ENCODE measurements around the gene MAPK8IP2. TPM values are rescaled to one million over a fixed set of nuclear protein-coding genes. Genes with fewer than 3 reads are reported as not detected.
"Not testable (repeated sequence)": the region's sequence is repeated elsewhere in the genome, so short reads cannot be mapped to it uniquely, and the experiment has no call there.

The MAPK8IP2 gene
- total RNA-seq, 2 donors from 2014 or later = 1.2 to 1.4 TPM

DNA sequence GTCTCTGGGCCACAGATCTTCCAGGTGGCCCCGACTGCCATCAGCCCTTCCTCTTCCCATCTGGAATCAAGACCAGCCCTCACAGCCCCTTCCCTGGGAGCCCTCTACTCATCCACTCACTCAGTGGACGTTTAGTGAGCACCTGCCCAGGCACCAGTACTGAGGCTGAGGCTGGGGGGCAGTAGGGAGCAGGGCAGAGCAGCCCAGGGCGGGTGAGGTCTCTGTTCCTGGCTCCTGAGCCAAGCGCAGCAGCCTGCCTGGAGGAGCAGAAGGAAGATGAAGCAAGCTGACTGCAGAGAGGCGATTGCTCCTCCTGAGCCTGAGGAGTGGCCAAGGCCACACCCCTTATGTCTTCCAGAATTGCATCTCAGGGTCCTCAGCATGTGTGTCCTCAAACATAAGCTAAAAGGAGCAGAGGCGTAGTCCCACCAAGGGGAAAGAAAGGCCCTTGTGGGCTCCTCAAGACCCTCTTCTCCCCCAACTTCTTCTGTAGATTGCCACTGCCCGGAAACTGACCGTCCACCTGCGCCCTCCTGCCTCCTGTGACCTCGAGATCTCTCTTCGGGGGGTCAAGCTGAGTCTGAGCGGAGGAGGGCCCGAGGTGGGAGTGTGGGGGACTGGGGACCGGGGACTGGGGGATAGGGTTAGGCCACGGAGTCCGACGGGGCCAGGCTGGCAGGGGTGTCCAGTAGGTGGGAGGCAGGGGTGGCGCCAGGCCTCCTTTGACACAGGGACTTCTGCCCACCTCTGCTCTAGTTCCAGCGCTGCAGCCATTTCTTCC, 5.8 kb downstream of the MAPK8IP2 start:
- peaks cover 27% of the 10 kb centered on the region for H3K27me3 ChIP-seq

DNA sequence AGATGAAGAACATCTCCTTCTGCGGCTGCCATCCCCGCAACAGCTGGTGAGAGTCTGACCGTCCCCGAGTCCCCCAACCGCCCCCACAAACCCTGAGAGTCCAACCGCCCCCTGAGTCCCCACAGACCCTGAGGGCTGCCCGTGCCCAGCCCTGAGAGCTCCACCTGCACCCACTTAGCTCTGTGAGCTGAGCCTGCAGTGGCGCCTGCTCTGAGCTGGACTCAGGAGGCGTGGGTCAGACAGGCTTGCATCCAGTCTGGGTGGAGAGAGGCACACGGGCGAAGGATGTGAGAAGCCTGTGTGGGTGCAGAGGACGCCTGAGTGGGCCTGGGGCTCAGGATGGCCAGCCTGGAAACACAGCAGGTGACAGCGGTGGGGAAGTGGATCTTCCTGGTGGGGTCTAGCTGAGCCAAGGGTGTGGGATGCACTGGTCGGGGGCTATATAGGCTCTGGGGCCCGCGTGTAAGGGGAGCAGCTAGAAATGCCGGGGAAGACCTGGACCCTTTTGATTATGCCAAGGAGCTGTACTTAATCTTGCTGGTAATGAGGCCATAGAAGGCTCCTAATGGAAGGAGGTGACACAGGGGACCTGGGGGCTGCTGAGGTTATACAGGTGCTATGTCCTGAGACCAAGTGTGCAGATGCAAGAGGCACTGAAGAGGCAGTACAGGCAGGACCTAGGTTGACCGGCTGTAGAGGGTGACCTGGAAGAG, 6.5 kb downstream of the MAPK8IP2 start:
- intact Hi-C loops (cut with DNase I) = no loop called here
- H3K27ac ChIP-seq = no peak overlapping the region
- TF ChIP-seq, protein P1, sequence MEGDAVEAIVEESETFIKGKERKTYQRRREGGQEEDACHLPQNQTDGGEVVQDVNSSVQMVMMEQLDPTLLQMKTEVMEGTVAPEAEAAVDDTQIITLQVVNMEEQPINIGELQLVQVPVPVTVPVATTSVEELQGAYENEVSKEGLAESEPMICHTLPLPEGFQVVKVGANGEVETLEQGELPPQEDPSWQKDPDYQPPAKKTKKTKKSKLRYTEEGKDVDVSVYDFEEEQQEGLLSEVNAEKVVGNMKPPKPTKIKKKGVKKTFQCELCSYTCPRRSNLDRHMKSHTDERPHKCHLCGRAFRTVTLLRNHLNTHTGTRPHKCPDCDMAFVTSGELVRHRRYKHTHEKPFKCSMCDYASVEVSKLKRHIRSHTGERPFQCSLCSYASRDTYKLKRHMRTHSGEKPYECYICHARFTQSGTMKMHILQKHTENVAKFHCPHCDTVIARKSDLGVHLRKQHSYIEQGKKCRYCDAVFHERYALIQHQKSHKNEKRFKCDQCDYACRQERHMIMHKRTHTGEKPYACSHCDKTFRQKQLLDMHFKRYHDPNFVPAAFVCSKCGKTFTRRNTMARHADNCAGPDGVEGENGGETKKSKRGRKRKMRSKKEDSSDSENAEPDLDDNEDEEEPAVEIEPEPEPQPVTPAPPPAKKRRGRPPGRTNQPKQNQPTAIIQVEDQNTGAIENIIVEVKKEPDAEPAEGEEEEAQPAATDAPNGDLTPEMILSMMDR (IDR thresholded peaks at IDR 0.05) = no peak
- H3K4me3 ChIP-seq = no peak overlapping the region
- H3K36me3 ChIP-seq = no peaks in the 10 kb centered on the region
- H3K9me3 ChIP-seq = no peaks in the 10 kb centered on the region
- DNase-seq = no peak
- no peak overlapping the region for H3K9ac ChIP-seq (ENCODE audit: low read depth in 2 of 2, low read length in 2 of 2)
- peaks cover 21% of the 10 kb centered on the region for H3K27me3 ChIP-seq
- H3K4me1 ChIP-seq = no peaks in the 10 kb centered on the region

More for the DNA sequence above, 5.8 kb downstream of the MAPK8IP2 start:
- Histone ChIP-seq H3K9ac (ENCODE audit: low read depth in 2 of 2, low read length in 2 of 2) (no peak overlapping the region), H3K27ac (no peak overlapping the region), H3K9me3 (no peaks in the 10 kb centered on the region), H3K4me3 (no peak overlapping the region), H3K36me3 (no peaks in the 10 kb centered on the region), H3K4me1 (no peaks in the 10 kb centered on the region)
- intact Hi-C loops (cut with DNase I) = no loop called here
- DNase-seq = no peak
- TF ChIP-seq, protein P1 (IDR thresholded peaks at IDR 0.05) = no peak

DNA sequence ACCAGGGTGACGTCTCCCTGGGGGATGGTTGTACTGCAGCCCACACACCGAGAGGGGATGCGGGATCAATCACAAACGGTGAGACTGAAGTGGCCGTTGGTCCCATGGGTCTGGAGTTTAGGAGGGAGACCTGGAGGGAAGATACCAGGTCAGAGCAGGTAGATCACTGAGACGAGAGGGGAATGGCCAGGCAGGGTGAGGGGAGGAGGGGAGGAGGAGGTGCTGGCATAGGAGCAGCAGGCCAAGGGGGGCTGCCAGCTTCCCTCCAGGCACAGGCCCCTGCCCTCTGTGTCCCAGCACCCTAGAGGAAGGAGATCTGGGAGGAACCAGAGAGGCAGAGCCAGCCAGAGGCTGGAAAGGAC, 7.0 kb downstream of the MAPK8IP2 start:
- H3K36me3 ChIP-seq = no peaks in the 10 kb centered on the region
- TF ChIP-seq, protein P1 (IDR thresholded peaks at IDR 0.05) = no peak
- no peak for DNase-seq
- no peaks in the 10 kb centered on the region for H3K9me3 ChIP-seq
- H3K4me3 ChIP-seq = no peak overlapping the region
- H3K27me3 ChIP-seq = peaks cover 16% of the 10 kb centered on the region
- no peak overlapping the region for H3K9ac ChIP-seq (ENCODE audit: low read depth in 2 of 2, low read length in 2 of 2)
- no peaks in the 10 kb centered on the region for H3K4me1 ChIP-seq
- no peak overlapping the region for H3K27ac ChIP-seq
- intact Hi-C loops (cut with DNase I) = no loop called here

DNA sequence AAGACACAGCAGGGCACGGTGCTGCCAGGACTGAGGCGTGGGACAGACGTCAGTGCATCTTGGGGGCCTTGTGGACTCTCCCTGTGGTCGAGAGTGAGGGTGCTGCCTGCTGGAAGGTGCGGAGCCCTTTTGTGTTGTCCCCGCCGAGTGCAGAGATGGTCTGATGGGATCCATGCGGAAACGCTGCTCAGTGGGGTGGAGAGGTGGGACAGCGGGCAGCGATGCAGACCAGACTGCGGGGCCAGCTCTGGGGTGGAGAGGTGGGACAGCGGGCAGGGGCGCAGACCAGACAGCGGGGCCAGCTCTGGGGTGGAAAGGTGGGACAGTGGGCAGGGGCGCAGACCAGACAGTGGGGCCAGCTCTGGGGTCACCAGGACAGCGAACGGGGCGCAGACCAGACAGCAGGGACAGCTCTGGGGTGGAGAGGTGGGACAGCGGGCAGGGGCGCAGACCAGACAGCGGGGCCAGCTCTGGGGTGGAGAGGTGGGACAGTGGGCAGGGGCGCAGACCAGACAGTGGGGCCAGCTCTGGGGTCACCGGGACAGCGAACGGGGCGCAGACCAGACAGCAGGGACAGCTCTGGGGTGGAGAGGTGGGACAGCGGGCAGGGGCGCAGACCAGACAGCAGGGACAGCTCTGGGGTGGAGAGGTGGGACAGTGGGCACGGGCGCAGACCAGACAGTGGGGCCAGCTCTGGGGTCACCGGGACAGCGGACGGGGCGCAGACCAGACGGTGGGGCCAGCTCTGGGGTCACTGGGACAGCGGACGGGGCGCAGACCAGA, 7.7 kb downstream of the MAPK8IP2 start:
- DNase-seq; H3K4me1 ChIP-seq; H3K9me3 ChIP-seq; H3K4me3 ChIP-seq; H3K36me3 ChIP-seq; H3K27me3 ChIP-seq; intact Hi-C loops (cut with DNase I); H3K27ac ChIP-seq; H3K9ac ChIP-seq (ENCODE audit: low read depth in 2 of 2, low read length in 2 of 2): not testable (repeated sequence)

DNA sequence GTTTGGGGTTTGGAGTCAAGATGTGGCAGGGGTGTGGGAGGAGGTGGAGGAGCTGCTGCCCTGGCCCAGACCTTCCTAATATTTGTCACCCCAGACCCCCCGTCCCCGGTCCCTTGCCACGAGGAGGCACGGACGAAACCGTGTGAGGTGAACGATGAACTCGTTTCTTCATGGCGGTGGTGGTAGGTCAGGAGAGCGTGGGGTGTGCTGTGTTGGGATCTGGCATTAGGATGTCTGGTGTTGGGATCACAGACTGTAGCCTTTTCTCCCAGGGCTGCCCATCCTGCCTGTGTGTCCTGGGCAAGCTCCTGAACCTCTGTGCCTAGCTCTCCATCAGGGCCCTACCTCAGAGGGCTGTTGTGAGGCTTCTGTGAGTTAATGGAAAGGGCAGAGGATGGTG, 8.4 kb downstream of the MAPK8IP2 start:
- Histone ChIP-seq H3K4me1 (no peaks in the 10 kb centered on the region), H3K9me3 (no peaks in the 10 kb centered on the region), H3K9ac (ENCODE audit: low read depth in 2 of 2, low read length in 2 of 2) (no peak overlapping the region), H3K36me3 (no peaks in the 10 kb centered on the region), H3K4me3 (no peak overlapping the region), H3K27me3 (peaks cover 2% of the 10 kb centered on the region), H3K27ac (no peak overlapping the region)
- DNase-seq = no peak
- TF ChIP-seq, protein P1 (IDR thresholded peaks at IDR 0.05) = no peak
- intact Hi-C loops (cut with DNase I) = no loop called here
